SU-DHL-6 (cell line): ENCODE results near the gene OR51B2.

Source experiments
- CTCF ChIP-seq: fragments of 200-600 bp; sonication (generic); IDR thresholded peaks from one replicate; pipeline ENCODE4 v1.5.1; 2017; ENCODE audit warnings: antibody characterized with exemption, mild to moderate bottlenecking, low read length, moderate library complexity; ENCODE audit not compliant: insufficient read depth, poor library complexity, severe bottlenecking
- EZH2phosphoT487 ChIP-seq: fragments of 200-600 bp; sonication (generic), shearing (Covaris generic); conservative IDR thresholded peaks from 2 replicates; pipeline ENCODE4 v1.6.1; 2018; ENCODE audit warnings: mild to moderate bottlenecking, antibody characterized with exemption, low read length, moderate library complexity, mixed read lengths

DNA sequence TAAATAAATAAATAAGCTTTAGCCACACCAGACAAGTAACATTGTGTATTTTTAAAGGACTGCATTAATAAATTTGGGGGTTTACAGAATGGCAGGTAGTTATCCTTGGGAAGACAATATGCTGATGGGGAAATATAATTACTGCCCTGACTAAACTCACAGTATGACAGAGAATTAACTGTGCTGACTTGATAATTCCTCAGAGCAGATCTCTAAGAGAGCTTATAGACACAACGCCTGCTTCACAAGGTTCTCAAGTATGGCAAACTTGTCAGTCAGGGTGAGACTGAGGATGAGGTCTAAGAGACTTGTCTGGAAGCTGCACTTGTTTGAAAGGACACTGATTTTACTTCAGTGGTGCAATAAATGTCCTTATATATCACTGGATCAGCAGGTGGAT lies 25.6 kb downstream of the OR51B2 start:
- TF ChIP-seq CTCF: no peak
- TF ChIP-seq EZH2phosphoT487: no peak
